B cell (primary cell): ENCODE data around the gene TCP10L. TPM values are rescaled to one million over a fixed set of nuclear protein-coding genes. Genes with fewer than 3 reads are reported as not detected.
"Not testable (repeated sequence)": the region's sequence is repeated elsewhere in the genome, so short reads cannot be mapped to it uniquely, and the experiment has no call there.

Source experiments
- ATAC-seq: fragments of 200-7000 bp; cut with Tn5 transposase; one replicate; pipeline ENCODE4 v1.10.0; 2021; ENCODE audit warnings: low read depth, mild to moderate bottlenecking, moderate number of reproducible peaks, moderate library complexity
- CTCF ChIA-PET: fragments of 350-600 bp; sonication (Branson Sonifier 250); formaldehyde crosslinking; loops from one replicate; lab custom pipeline; 2021; ENCODE audit warnings: antibody characterized with exemption, inconsistent platforms; lab: Charles Lee
- POLR2A ChIA-PET: fragments of 350-600 bp; sonication (Branson Sonifier 250); formaldehyde crosslinking; loops from one replicate; lab custom pipeline; 2021; ENCODE audit warnings: antibody characterized with exemption; lab: Charles Lee
- DNase-seq: peaks from one replicate; pipeline ENCODE4 v3.0.0; 2013
- H2AFZ ChIP-seq: 2 replicates; pipeline ENCODE4 v1.6.1; 2012; ENCODE audit warnings: mild to moderate bottlenecking, low read depth, low read length; ENCODE audit not compliant: insufficient read depth, poor library complexity, severe bottlenecking
- H3K27ac ChIP-seq, 2 donors: 1 replicate in 1 of 2; 2 replicates in 1 of 2; pipeline ENCODE4 v1.5.1; 2012 to 2013; ENCODE audit warnings: low read length in 2 of 2, mild to moderate bottlenecking in 2 of 2, moderate library complexity in 1 of 2
- H3K27me3 ChIP-seq, 4 experiments: fragments of 200-600 bp in 1 of 4; sonication (generic) in 1 of 4; replicated peaks in 1 of 4; 1 replicate in 2 of 4; 2 replicates in 2 of 4; pipeline versions ENCODE4 v1.6.1 to v1.7.0; 2013 to 2016; ENCODE audit warnings: low read length in 3 of 4, mild to moderate bottlenecking in 2 of 4, mixed read lengths in 1 of 4, moderate library complexity in 1 of 4; ENCODE audit not compliant: insufficient read depth in 4 of 4, control insufficient read depth in 3 of 4; ENCODE audit errors: control extremely low read depth in 1 of 4
- H3K36me3 ChIP-seq, 2 experiments: replicated peaks in 1 of 2; 1 replicate in 1 of 2; 2 replicates in 1 of 2; pipeline versions ENCODE4 v1.6.1 to v1.7.1; 2013; ENCODE audit warnings: low read length in 1 of 2; ENCODE audit not compliant: insufficient read depth in 2 of 2, control insufficient read depth in 1 of 2; ENCODE audit errors: control extremely low read depth in 1 of 2, extremely low read depth in 1 of 2
- H3K4me1 ChIP-seq, 2 donors: fragments of 200-600 bp in 1 of 2; sonication (generic) in 1 of 2; 1 replicate in 1 of 2; 2 replicates in 1 of 2; pipeline versions ENCODE4 v1.5.1 to v1.6.1; 2013 to 2017; ENCODE audit warnings: low read length in 2 of 2; ENCODE audit not compliant: control insufficient read depth in 2 of 2, insufficient read depth in 2 of 2
- H3K4me2 ChIP-seq: replicated peaks from 2 replicates; pipeline ENCODE3; 2012; ENCODE audit warnings: mild to moderate bottlenecking, low read depth, low read length; ENCODE audit not compliant: poor library complexity, severe bottlenecking
- H3K4me3 ChIP-seq, 5 experiments: fragments of 200-600 bp in 1 of 5; sonication (generic) in 1 of 5; 1 replicate in 3 of 5; 2 replicates in 2 of 5; pipeline versions ENCODE4 v1.5.1 to v1.7.0; 2011 to 2016; ENCODE audit warnings: low read length in 4 of 5, mild to moderate bottlenecking in 4 of 5, low read depth in 2 of 5, control low read depth in 1 of 5, moderate library complexity in 1 of 5; ENCODE audit not compliant: insufficient read depth in 1 of 5; ENCODE audit errors: control extremely low read depth in 1 of 5, extremely low read depth in 1 of 5
- H3K79me2 ChIP-seq: fragments of 200-600 bp; sonication (generic); one replicate; pipeline ENCODE4 v1.6.0; 2016; ENCODE audit warnings: low read length; ENCODE audit not compliant: control insufficient read depth, insufficient read depth
- H3K9ac ChIP-seq: fragments of 200-600 bp; sonication (generic); 2 replicates; pipeline ENCODE4 v1.6.1; 2017; ENCODE audit warnings: mild to moderate bottlenecking, low read length, moderate library complexity
- H3K9me3 ChIP-seq, 3 donors: one replicate each; pipeline versions ENCODE4 v1.6.1 to v1.7.1; 2013; ENCODE audit warnings: low read length in 2 of 3; ENCODE audit not compliant: control insufficient read depth in 2 of 3, insufficient read depth in 1 of 3; ENCODE audit errors: control extremely low read depth in 1 of 3
- H4K20me1 ChIP-seq: 2 replicates; pipeline ENCODE4 v1.6.0; 2012; ENCODE audit warnings: mild to moderate bottlenecking, low read length; ENCODE audit not compliant: insufficient read depth, control insufficient read depth, poor library complexity, severe bottlenecking
- H3K27ac Mint-ChIP-seq: one replicate; pipeline ENCODE4 v1.8.0; 2021; ENCODE audit warnings: mixed read lengths
- H3K27me3 Mint-ChIP-seq: one replicate; pipeline ENCODE4 v1.8.0; 2021; ENCODE audit warnings: mixed read lengths
- H3K4me1 Mint-ChIP-seq: one replicate; pipeline ENCODE4 v1.8.0; 2021; ENCODE audit warnings: mixed read lengths
- H3K4me3 Mint-ChIP-seq: one replicate; pipeline ENCODE4 v1.8.0; 2021; ENCODE audit warnings: mixed read lengths
- H3K9me3 Mint-ChIP-seq: one replicate; pipeline ENCODE4 v1.8.0; 2022; ENCODE audit warnings: mixed read lengths; ENCODE audit not compliant: insufficient read depth
- EZH2 ChIP-seq: IDR thresholded peaks from 2 replicates; pipeline ENCODE4 v1.6.1; 2012; ENCODE audit warnings: borderline replicate concordance, low read depth, mild to moderate bottlenecking, moderate library complexity, low read length; ENCODE audit not compliant: insufficient read depth, poor library complexity, severe bottlenecking
- WGBS: methylation state at CpG from one replicate; pipeline ENCODE4 v1.1.5; 2013; ENCODE audit warnings: missing lambda C conversion rate; ENCODE audit not compliant: insufficient coverage; 5-methylcytosine and 5-hydroxymethylcytosine counted together
- intact Hi-C: fragments of 100-400 bp; cut with micrococcal nuclease; formaldehyde crosslinking; loops from one replicate; pipeline ENCODE4 v1.10.0; 2022
- polyA plus RNA-seq: library from polyadenylated mRNA; depleted of rRNA; stranded (reverse); fragments of >200 nt; gene quantifications from 2 replicates; pipeline ENCODE4 v1.2.3, GENCODE V29; 2012
- total RNA-seq, 2 donors: library from RNA; stranded (reverse); fragments of 120-200 nt in 1 of 2; gene quantifications; 1 replicate in 1 of 2; 2 replicates in 1 of 2; pipeline versions ENCODE4 v1.2.3 to v1.2.4, GENCODE V29; 2013 to 2022
- TF ChIP-seq, protein P1 (sequence below): fragments of 200-600 bp; IDR thresholded peaks from one replicate; pipeline ENCODE4 v1.8.0; 2022; ENCODE audit warnings: antibody characterized with exemption, mild to moderate bottlenecking

Gene TCP10L
- total and polyA plus RNA-seq, 2 donors (not counting 1 experiment from before 2014, with no cell fraction given), result 0.39 TPM

DNA sequence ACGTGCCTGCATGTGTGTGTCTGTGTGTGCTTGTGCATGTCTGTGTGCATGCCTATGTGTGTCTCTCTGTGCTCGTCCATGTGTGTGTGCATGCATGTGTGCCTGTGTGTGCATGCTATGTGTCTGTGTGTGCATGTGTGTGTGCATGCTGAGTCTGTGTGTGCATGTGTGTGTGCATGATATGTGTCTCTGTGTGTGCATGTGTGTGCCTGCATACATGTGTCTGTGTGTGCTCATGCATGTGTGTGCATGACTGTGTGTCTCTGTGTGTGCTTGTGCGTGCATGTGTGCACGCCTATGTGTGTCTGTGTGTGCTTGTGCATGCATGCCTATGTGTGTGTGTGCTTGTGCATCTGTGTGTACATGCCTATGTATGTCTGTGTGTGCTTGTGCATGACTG is 52.3 kb downstream of the TCP10L start:
- no peak overlapping the region for H3K4me2 ChIP-seq
- peaks cover 0 to 9% (median 0%) of the 10 kb centered on the region in 3 donors for H3K9me3 ChIP-seq
- H3K27me3 ChIP-seq, result peaks cover 0 to 8% (median 1%) of the 10 kb centered on the region in 4 experiments
- Mint-ChIP-seq H3K4me1 (no peaks in the 10 kb centered on the region), H3K4me3 (no peak overlapping the region), H3K9me3 (no peaks in the 10 kb centered on the region), H3K27ac (no peak overlapping the region), H3K27me3 (peaks cover 6% of the 10 kb centered on the region)
- H3K79me2 ChIP-seq, result no peaks in the 10 kb centered on the region
- no peak overlapping the region for H3K27ac ChIP-seq
- CTCF ChIA-PET, result no interaction called here
- no peak overlapping the region for H2AFZ ChIP-seq
- H3K4me3 ChIP-seq, result no peak overlapping the region
- WGBS, result 96% methylated on average over 4 of the region's 4 CpGs
- no peaks in the 10 kb centered on the region for H3K36me3 ChIP-seq
- DNase-seq, result no peak
- no peak for ATAC-seq
- TF ChIP-seq, protein P1, sequence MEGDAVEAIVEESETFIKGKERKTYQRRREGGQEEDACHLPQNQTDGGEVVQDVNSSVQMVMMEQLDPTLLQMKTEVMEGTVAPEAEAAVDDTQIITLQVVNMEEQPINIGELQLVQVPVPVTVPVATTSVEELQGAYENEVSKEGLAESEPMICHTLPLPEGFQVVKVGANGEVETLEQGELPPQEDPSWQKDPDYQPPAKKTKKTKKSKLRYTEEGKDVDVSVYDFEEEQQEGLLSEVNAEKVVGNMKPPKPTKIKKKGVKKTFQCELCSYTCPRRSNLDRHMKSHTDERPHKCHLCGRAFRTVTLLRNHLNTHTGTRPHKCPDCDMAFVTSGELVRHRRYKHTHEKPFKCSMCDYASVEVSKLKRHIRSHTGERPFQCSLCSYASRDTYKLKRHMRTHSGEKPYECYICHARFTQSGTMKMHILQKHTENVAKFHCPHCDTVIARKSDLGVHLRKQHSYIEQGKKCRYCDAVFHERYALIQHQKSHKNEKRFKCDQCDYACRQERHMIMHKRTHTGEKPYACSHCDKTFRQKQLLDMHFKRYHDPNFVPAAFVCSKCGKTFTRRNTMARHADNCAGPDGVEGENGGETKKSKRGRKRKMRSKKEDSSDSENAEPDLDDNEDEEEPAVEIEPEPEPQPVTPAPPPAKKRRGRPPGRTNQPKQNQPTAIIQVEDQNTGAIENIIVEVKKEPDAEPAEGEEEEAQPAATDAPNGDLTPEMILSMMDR, result no peak
- no peak for TF ChIP-seq EZH2
- H3K4me1 ChIP-seq, result no peaks in the 10 kb centered on the region
- intact Hi-C loops, result no loop called here
- H3K9ac ChIP-seq, result no peak overlapping the region
- POLR2A ChIA-PET, result no interaction called here
- H4K20me1 ChIP-seq, result no peaks in the 10 kb centered on the region

DNA sequence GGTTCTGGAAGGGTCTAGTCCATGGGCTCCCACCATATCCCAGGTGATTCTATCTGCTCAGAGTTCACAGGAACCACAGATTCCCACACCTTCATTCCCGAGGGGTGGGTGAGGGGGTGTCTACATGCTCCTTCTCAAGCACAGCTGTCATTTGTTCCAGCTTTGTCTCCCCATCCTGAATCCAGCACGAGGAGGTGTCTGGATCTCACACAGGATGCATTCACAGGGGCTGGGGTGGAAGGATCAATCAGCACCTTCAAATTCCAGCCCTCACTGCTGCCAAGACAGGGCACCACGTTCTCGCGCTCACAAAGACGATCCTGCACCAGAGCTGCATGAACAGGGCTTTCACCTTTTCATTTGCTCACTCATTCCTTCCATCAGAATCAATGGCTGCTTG is 52.7 kb downstream of the TCP10L start:
- no peak overlapping the region for H3K4me2 ChIP-seq
- no peaks in the 10 kb centered on the region for H3K36me3 ChIP-seq
- no peak overlapping the region for H3K4me3 Mint-ChIP-seq
- no peaks in the 10 kb centered on the region for H4K20me1 ChIP-seq
- DNase-seq, result no peak
- intact Hi-C loops, result no loop called here
- CTCF ChIA-PET, result no interaction called here
- H3K79me2 ChIP-seq, result no peaks in the 10 kb centered on the region
- no peak overlapping the region for H2AFZ ChIP-seq
- POLR2A ChIA-PET, result no interaction called here
- H3K4me1 ChIP-seq, result no peaks in the 10 kb centered on the region
- H3K4me1 Mint-ChIP-seq, result no peaks in the 10 kb centered on the region
- H3K9me3 ChIP-seq, result peaks cover 0 to 9% (median 0%) of the 10 kb centered on the region in 3 donors
- WGBS, result 94% methylated on average over 2 of the region's 6 CpGs
- no peak overlapping the region for H3K9ac ChIP-seq
- H3K27ac ChIP-seq, result no peak overlapping the region
- ATAC-seq, result no peak
- peaks cover 0 to 8% (median 1%) of the 10 kb centered on the region in 4 experiments for H3K27me3 ChIP-seq
- H3K9me3 Mint-ChIP-seq, result no peaks in the 10 kb centered on the region
- TF ChIP-seq EZH2, result no peak
- TF ChIP-seq, protein P1, result no peak
- peaks cover 6% of the 10 kb centered on the region for H3K27me3 Mint-ChIP-seq
- H3K27ac Mint-ChIP-seq, result no peak overlapping the region
- H3K4me3 ChIP-seq, result no peak overlapping the region

DNA sequence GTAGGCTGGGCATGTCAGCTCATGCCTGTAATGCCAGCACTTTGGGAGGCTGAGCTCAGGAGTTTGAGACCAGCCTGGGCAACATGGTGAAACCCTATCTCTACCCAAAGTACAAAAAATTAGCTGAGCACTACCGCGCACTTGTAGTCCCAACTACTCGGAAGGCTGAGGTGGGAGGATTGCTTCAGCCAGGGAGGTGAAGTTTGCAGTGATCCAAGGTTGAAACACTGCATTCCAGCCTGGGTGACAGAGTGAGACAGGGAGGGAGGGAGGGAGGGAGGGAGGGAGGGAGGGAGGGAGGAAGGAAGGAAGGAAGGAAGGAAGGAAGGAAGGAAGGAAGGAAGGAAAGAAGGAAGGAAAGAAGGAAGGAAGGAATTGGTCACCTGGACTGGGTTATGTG is 53.8 kb downstream of the TCP10L start:
- H3K4me2 ChIP-seq, H3K9me3 ChIP-seq, H3K4me1 ChIP-seq, DNase-seq, H3K27ac Mint-ChIP-seq, H2AFZ ChIP-seq, ATAC-seq, H3K4me3 Mint-ChIP-seq, H3K4me1 Mint-ChIP-seq, H4K20me1 ChIP-seq, H3K4me3 ChIP-seq, H3K36me3 ChIP-seq, CTCF ChIA-PET, H3K9me3 Mint-ChIP-seq, POLR2A ChIA-PET, H3K9ac ChIP-seq, H3K79me2 ChIP-seq, H3K27ac ChIP-seq, intact Hi-C loops, H3K27me3 Mint-ChIP-seq, H3K27me3 ChIP-seq: not testable (repeated sequence)
- WGBS, result no CpG with 5 or more reads among the region's 3 CpGs
